GM19043 (cell line): ENCODE data around the gene SNRNP200.

Experiments used
- ATAC-seq: cut with Tn5 transposase; IDR thresholded peaks from one replicate; pipeline ENCODE4 v1.9.1; 2021; ENCODE audit warnings: low read depth; ENCODE audit not compliant: unreplicated experiment

Gene SNRNP200

GRCh38 chr2:96305091-96305978, at the start of gene SNRNP200:
SNRNP200 (minus strand) TSS chr2:96305546; CDS start chr2:96305437, 109 bp downstream.
- ATAC-seq, result peak; percentile 97

GRCh38 chr2:96354492-96354891, 49.1 kb upstream of the SNRNP200 start:
- ATAC-seq, result no peak

- ATAC-seq, result no peak
These were observed 48.3 kb upstream of the SNRNP200 start for GRCh38 chr2:96353606-96354101.

- ATAC-seq, result no peak
These were observed 47.8 kb upstream of the SNRNP200 start for GRCh38 chr2:96353032-96353561.

- no peak for ATAC-seq
These were observed 42.0 kb upstream of the SNRNP200 start for GRCh38 chr2:96347395-96347794.

GRCh38 chr2:96345868-96346462, 40.6 kb upstream of the SNRNP200 start:
- no peak for ATAC-seq

GRCh38 chr2:96345438-96345837, 40.1 kb upstream of the SNRNP200 start:
- ATAC-seq, result no peak

- peak; percentile 76 for ATAC-seq
These were observed 38.7 kb upstream of the SNRNP200 start for GRCh38 chr2:96344011-96344410.

GRCh38 chr2:96342085-96342484, 36.7 kb upstream of the SNRNP200 start:
- no peak for ATAC-seq

GRCh38 chr2:96341641-96342040, 36.3 kb upstream of the SNRNP200 start:
- ATAC-seq, result no peak

GRCh38 chr2:96340493-96341414, 35.4 kb upstream of the SNRNP200 start:
- ATAC-seq, result no peak

- ATAC-seq, result no peak
These were observed 31.5 kb upstream of the SNRNP200 start for GRCh38 chr2:96336873-96337272.

GRCh38 chr2:96336104-96336775, 30.9 kb upstream of the SNRNP200 start:
- no peak for ATAC-seq

GRCh38 chr2:96333708-96334107, 28.4 kb upstream of the SNRNP200 start:
- no peak for ATAC-seq

- ATAC-seq, result no peak
These were observed 25.1 kb upstream of the SNRNP200 start for GRCh38 chr2:96330407-96330806.

- no peak for ATAC-seq
These were observed 24.5 kb upstream of the SNRNP200 start for GRCh38 chr2:96329874-96330273.

- no peak for ATAC-seq
These were observed 24.1 kb upstream of the SNRNP200 start for GRCh38 chr2:96329456-96329855.

GRCh38 chr2:96326990-96327820, 21.9 kb upstream of the SNRNP200 start:
- ATAC-seq, result no peak

GRCh38 chr2:96326564-96326963, 21.2 kb upstream of the SNRNP200 start:
- ATAC-seq, result no peak
